ENCODE measurements around the gene MROH7.

DNA sequence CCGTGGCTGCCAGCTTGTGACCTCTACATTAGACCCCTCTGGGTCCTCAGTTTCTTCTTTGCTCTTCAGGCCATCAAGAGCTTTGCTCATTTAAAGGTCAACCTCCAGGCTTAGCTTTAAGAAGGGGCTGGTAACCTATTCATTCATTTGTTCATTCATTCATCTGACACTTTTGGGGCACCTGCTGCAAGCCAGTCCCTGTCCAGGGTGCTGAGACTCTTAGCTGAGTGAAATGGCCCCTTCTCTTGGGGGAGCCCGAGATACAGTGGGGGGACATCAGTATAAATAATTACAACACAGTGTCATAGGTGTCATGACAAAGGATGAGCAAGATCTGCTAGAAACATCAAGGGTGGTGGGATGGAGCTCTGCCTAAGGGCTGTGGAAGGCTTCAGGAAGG lies 63.6 kb downstream of the MROH7 start:
- TF ChIP-seq, protein P1, sequence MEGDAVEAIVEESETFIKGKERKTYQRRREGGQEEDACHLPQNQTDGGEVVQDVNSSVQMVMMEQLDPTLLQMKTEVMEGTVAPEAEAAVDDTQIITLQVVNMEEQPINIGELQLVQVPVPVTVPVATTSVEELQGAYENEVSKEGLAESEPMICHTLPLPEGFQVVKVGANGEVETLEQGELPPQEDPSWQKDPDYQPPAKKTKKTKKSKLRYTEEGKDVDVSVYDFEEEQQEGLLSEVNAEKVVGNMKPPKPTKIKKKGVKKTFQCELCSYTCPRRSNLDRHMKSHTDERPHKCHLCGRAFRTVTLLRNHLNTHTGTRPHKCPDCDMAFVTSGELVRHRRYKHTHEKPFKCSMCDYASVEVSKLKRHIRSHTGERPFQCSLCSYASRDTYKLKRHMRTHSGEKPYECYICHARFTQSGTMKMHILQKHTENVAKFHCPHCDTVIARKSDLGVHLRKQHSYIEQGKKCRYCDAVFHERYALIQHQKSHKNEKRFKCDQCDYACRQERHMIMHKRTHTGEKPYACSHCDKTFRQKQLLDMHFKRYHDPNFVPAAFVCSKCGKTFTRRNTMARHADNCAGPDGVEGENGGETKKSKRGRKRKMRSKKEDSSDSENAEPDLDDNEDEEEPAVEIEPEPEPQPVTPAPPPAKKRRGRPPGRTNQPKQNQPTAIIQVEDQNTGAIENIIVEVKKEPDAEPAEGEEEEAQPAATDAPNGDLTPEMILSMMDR (IDR thresholded peaks at IDR 0.05), result no peak
- no peak for TF ChIP-seq POLR2A (IDR thresholded peaks at IDR 0.05)

All from lower leg skin (tissue), 3 donors.